OCI-LY1 (cell line): Measurements from ENCODE around the gene PDE6C.

Source experiments
- H2AFZ ChIP-seq: fragments of 200-600 bp; sonication (generic), shearing (Covaris generic); 2 replicates; pipeline ENCODE4 v1.6.0; 2014; ENCODE audit warnings: antibody characterized with exemption, mild to moderate bottlenecking, low read length
- H3F3A ChIP-seq: fragments of 200-600 bp; sonication (generic), shearing (Covaris generic); 2 replicates; pipeline ENCODE4 v1.6.0; 2014; ENCODE audit warnings: mild to moderate bottlenecking, antibody characterized with exemption, low read length, moderate library complexity; ENCODE audit not compliant: insufficient read depth
- H3K27ac ChIP-seq: fragments of 200-600 bp; sonication (generic); 2 replicates; pipeline ENCODE4 v1.5.1; 2014; ENCODE audit warnings: low read length, mixed run types, mild to moderate bottlenecking, low read depth; ENCODE audit not compliant: poor library complexity, severe bottlenecking
- H3K27me3 ChIP-seq: fragments of 200-600 bp; sonication (generic); 2 replicates; pipeline ENCODE4 v1.6.0; 2014; ENCODE audit warnings: antibody characterized with exemption, mild to moderate bottlenecking, low read length, moderate library complexity; ENCODE audit not compliant: insufficient read depth
- H3K36me3 ChIP-seq: fragments of 200-600 bp; sonication (generic); 2 replicates; pipeline ENCODE4 v1.6.1; 2014; ENCODE audit warnings: mild to moderate bottlenecking, antibody characterized with exemption, low read length, moderate library complexity, mixed read lengths; ENCODE audit not compliant: insufficient read depth
- H3K4me1 ChIP-seq: fragments of 200-600 bp; sonication (generic); 2 replicates; pipeline ENCODE4 v1.5.1; 2014; ENCODE audit warnings: mild to moderate bottlenecking, low read length, moderate library complexity; ENCODE audit not compliant: insufficient read depth, severe bottlenecking
- H3K4me2 ChIP-seq: fragments of 200-600 bp; sonication (generic), shearing (Covaris generic); 2 replicates; pipeline ENCODE4 v1.6.1; 2014; ENCODE audit warnings: low read length
- H3K4me3 ChIP-seq: fragments of 200-600 bp; sonication (generic); 2 replicates; pipeline ENCODE4 v1.5.1; 2014; ENCODE audit warnings: low read length, low read depth, mild to moderate bottlenecking, mixed read lengths; ENCODE audit not compliant: poor library complexity, severe bottlenecking
- H3K79me2 ChIP-seq: fragments of 200-600 bp; shearing (Covaris generic); 2 replicates; pipeline ENCODE4 v1.6.1; 2016; ENCODE audit warnings: mixed run types, low read length, mixed read lengths; ENCODE audit not compliant: insufficient read depth
- H3K9ac ChIP-seq: fragments of 200-600 bp; sonication (generic), shearing (Covaris generic); 2 replicates; pipeline ENCODE4 v1.6.1; 2014; ENCODE audit warnings: mild to moderate bottlenecking, low read length, mixed read lengths
- H3K9me2 ChIP-seq: fragments of 200-600 bp; sonication (generic), shearing (Covaris generic); 2 replicates; pipeline ENCODE4 v1.6.1; 2014; ENCODE audit warnings: low read depth, mild to moderate bottlenecking, low read length, mixed read lengths
- H3K9me3 ChIP-seq: fragments of 200-600 bp; shearing (Covaris generic); 2 replicates; pipeline ENCODE4 v1.6.1; 2014; ENCODE audit warnings: low read length, mixed read lengths
- H4K20me1 ChIP-seq: fragments of 200-600 bp; sonication (generic), shearing (Covaris generic); 2 replicates; pipeline ENCODE4 v1.6.0; 2016; ENCODE audit warnings: mild to moderate bottlenecking, low read length; ENCODE audit not compliant: insufficient read depth
- CTCF ChIP-seq: fragments of 200-600 bp; sonication (generic), shearing (Covaris generic); IDR thresholded peaks from 2 replicates; pipeline ENCODE4 v1.5.1; 2017; ENCODE audit warnings: mild to moderate bottlenecking, antibody characterized with exemption, low read length, moderate library complexity, mixed read lengths
- EZH2 ChIP-seq: fragments of 200-600 bp; sonication (generic), shearing (Covaris generic); IDR thresholded peaks from 2 replicates; pipeline ENCODE4 v1.8.0; 2017; ENCODE audit warnings: borderline replicate concordance, mixed run types, mild to moderate bottlenecking, antibody characterized with exemption, low read length, moderate library complexity, mixed read lengths

The PDE6C gene

GRCh38 chr10:93697207-93697606, 84.9 kb downstream of the PDE6C start:
- Histone ChIP-seq H3F3A (no peaks in the 10 kb centered on the region), H3K36me3 (peaks cover 23% of the 10 kb centered on the region), H3K9me2 (no peaks in the 10 kb centered on the region), H3K27ac (no peak overlapping the region), H2AFZ (no peak overlapping the region), H3K27me3 (no peaks in the 10 kb centered on the region), H3K4me2 (no peak overlapping the region), H3K4me3 (no peak overlapping the region), H3K4me1 (peaks cover 9% of the 10 kb centered on the region), H3K79me2 (no peaks in the 10 kb centered on the region), H4K20me1 (no peaks in the 10 kb centered on the region), H3K9ac (no peak overlapping the region), H3K9me3 (no peaks in the 10 kb centered on the region)
- no peak for TF ChIP-seq EZH2
- TF ChIP-seq CTCF = no peak

- Histone ChIP-seq H2AFZ (peak overlapping the region; percentile 55; the same call in 1 of the 2 replicates), H3K4me3 (peak overlapping the region; percentile 85), H3K9me3 (no peaks in the 10 kb centered on the region), H3K4me1 (peaks cover 15% of the 10 kb centered on the region), H3K4me2 (peak overlapping the region; percentile 97), H3K79me2 (no peaks in the 10 kb centered on the region), H4K20me1 (no peaks in the 10 kb centered on the region), H3K27ac (peak overlapping the region; percentile 64), H3K9me2 (no peaks in the 10 kb centered on the region), H3K27me3 (no peaks in the 10 kb centered on the region), H3K36me3 (peaks cover 9% of the 10 kb centered on the region; the same call in 1 of the 2 replicates), H3K9ac (peak overlapping the region; percentile 90), H3F3A (no peaks in the 10 kb centered on the region)
- TF ChIP-seq EZH2 = no peak
- TF ChIP-seq CTCF = no peak
Measured at GRCh38 chr10:93701866-93702209, 89.5 kb downstream of the PDE6C start.

- Histone ChIP-seq H3K9me2 (no peaks in the 10 kb centered on the region), H4K20me1 (no peaks in the 10 kb centered on the region), H3K4me1 (peaks cover 15% of the 10 kb centered on the region), H3K27ac (peak within 1 kb of the TSS; percentile 64), H3K4me3 (peak within 1 kb of the TSS; percentile 85), H2AFZ (peak within 1 kb of the TSS; percentile 100), H3K4me2 (peak within 1 kb of the TSS; percentile 97), H3F3A (no peaks in the 10 kb centered on the region), H3K9me3 (no peaks in the 10 kb centered on the region), H3K36me3 (peaks cover 6% of the 10 kb centered on the region; the same call in 1 of the 2 replicates), H3K9ac (peak within 1 kb of the TSS; percentile 90), H3K27me3 (no peaks in the 10 kb centered on the region), H3K79me2 (no peaks in the 10 kb centered on the region)
- TF ChIP-seq EZH2 = no peak
- TF ChIP-seq CTCF = peak; percentile 9; the same call in 1 of the 2 replicates
Measured at GRCh38 chr10:93702210-93703001, 90.1 kb downstream of the PDE6C start, which contains the start of gene FRA10AC1. TSS of gene FRA10AC1 (minus strand) at chr10:93702592. CDS start at chr10:93700106, 2,486 bp downstream.
